ENCODE results near the gene AKNA.
A peak's percentile ranks its signal among the peaks of the same experiment; 100 is the strongest.

AKNA gene

GRCh38 chr9:114409842-114410241 is 22.1 kb upstream of the AKNA start:
- FAIRE-seq: no peak
- no peak for TF ChIP-seq TAF1 (IDR thresholded peaks at IDR 0.05; ENCODE audit: low read depth, low read length)
- no peak for TF ChIP-seq SPI1 (IDR thresholded peaks at IDR 0.05; ENCODE audit: low read depth, low read length)
- no peak for TF ChIP-seq POLR2AphosphoS5 (IDR thresholded peaks at IDR 0.05; ENCODE audit: low read depth, low read length)
- no peak for TF ChIP-seq PAX5 (IDR thresholded peaks at IDR 0.05; ENCODE audit: insufficient read depth, low read length, severe bottlenecking)
- TF ChIP-seq POLR2A (IDR thresholded peaks at IDR 0.05; ENCODE audit: low read depth, low read length): no peak
- no peak for TF ChIP-seq POU2F2 (IDR thresholded peaks at IDR 0.05; ENCODE audit: low read depth, low read length)
- no peak for DNase-seq (ENCODE audit: insufficient read length, low spot score)

- peak; percentile 27; the same call in 1 of the 2 replicates for TF ChIP-seq SPI1 (IDR thresholded peaks at IDR 0.05; ENCODE audit: low read depth, low read length)
- TF ChIP-seq TAF1 (IDR thresholded peaks at IDR 0.05; ENCODE audit: low read depth, low read length): no peak
- TF ChIP-seq POLR2AphosphoS5 (IDR thresholded peaks at IDR 0.05; ENCODE audit: low read depth, low read length): no peak
- FAIRE-seq: peak; percentile 78
- DNase-seq (ENCODE audit: insufficient read length, low spot score): no peak
These were observed 21.5 kb upstream of the AKNA start for GRCh38 chr9:114409103-114409780.

GRCh38 chr9:114408645-114409044 is 20.9 kb upstream of the AKNA start:
- TF ChIP-seq SPI1 (IDR thresholded peaks at IDR 0.05; ENCODE audit: low read depth, low read length) (no peak), TAF1 (IDR thresholded peaks at IDR 0.05; ENCODE audit: low read depth, low read length) (no peak), POLR2AphosphoS5 (IDR thresholded peaks at IDR 0.05; ENCODE audit: low read depth, low read length) (no peak), POLR2A (IDR thresholded peaks at IDR 0.05; ENCODE audit: low read depth, low read length) (no peak), PAX5 (IDR thresholded peaks at IDR 0.05; ENCODE audit: insufficient read depth, low read length, severe bottlenecking) (no peak), POU2F2 (IDR thresholded peaks at IDR 0.05; ENCODE audit: low read depth, low read length) (no peak)
- DNase-seq (ENCODE audit: insufficient read length, low spot score) (no peak), FAIRE-seq (no peak)

- TF ChIP-seq TAF1 (IDR thresholded peaks at IDR 0.05; ENCODE audit: low read depth, low read length) (no peak), SPI1 (IDR thresholded peaks at IDR 0.05; ENCODE audit: low read depth, low read length) (no peak), PAX5 (IDR thresholded peaks at IDR 0.05; ENCODE audit: insufficient read depth, low read length, severe bottlenecking) (no peak), POLR2A (IDR thresholded peaks at IDR 0.05; ENCODE audit: low read depth, low read length) (no peak), POLR2AphosphoS5 (IDR thresholded peaks at IDR 0.05; ENCODE audit: low read depth, low read length) (no peak), POU2F2 (IDR thresholded peaks at IDR 0.05; ENCODE audit: low read depth, low read length) (no peak)
- FAIRE-seq: no peak
- no peak for DNase-seq (ENCODE audit: insufficient read length, low spot score)
These were observed 20.1 kb upstream of the AKNA start for GRCh38 chr9:114407889-114408288.

- TF ChIP-seq TAF1 (IDR thresholded peaks at IDR 0.05; ENCODE audit: low read depth, low read length): no peak
- no peak for TF ChIP-seq SPI1 (IDR thresholded peaks at IDR 0.05; ENCODE audit: low read depth, low read length)
- TF ChIP-seq POU2F2 (IDR thresholded peaks at IDR 0.05; ENCODE audit: low read depth, low read length): no peak
- TF ChIP-seq POLR2AphosphoS5 (IDR thresholded peaks at IDR 0.05; ENCODE audit: low read depth, low read length): no peak
- no peak for TF ChIP-seq POLR2A (IDR thresholded peaks at IDR 0.05; ENCODE audit: low read depth, low read length)
- no peak for TF ChIP-seq PAX5 (IDR thresholded peaks at IDR 0.05; ENCODE audit: insufficient read depth, low read length, severe bottlenecking)
- FAIRE-seq (no peak), DNase-seq (ENCODE audit: insufficient read length, low spot score) (no peak)
These were observed 18.7 kb upstream of the AKNA start for GRCh38 chr9:114406441-114406840.

- peak; percentile 91 for DNase-seq (ENCODE audit: insufficient read length, low spot score)
- no peak for TF ChIP-seq POLR2A (IDR thresholded peaks at IDR 0.05; ENCODE audit: low read depth, low read length)
- no peak for TF ChIP-seq PAX5 (IDR thresholded peaks at IDR 0.05; ENCODE audit: insufficient read depth, low read length, severe bottlenecking)
- no peak for TF ChIP-seq POLR2AphosphoS5 (IDR thresholded peaks at IDR 0.05; ENCODE audit: low read depth, low read length)
- TF ChIP-seq POU2F2 (IDR thresholded peaks at IDR 0.05; ENCODE audit: low read depth, low read length): no peak
- no peak for TF ChIP-seq SPI1 (IDR thresholded peaks at IDR 0.05; ENCODE audit: low read depth, low read length)
- TF ChIP-seq TAF1 (IDR thresholded peaks at IDR 0.05; ENCODE audit: low read depth, low read length): no peak
- peak; percentile 97 for FAIRE-seq
These were observed 17.7 kb upstream of the AKNA start for GRCh38 chr9:114405294-114406034.

GRCh38 chr9:114404531-114404930 is 16.7 kb upstream of the AKNA start:
- DNase-seq (ENCODE audit: insufficient read length, low spot score) (no peak), FAIRE-seq (no peak)
- TF ChIP-seq TAF1 (IDR thresholded peaks at IDR 0.05; ENCODE audit: low read depth, low read length) (no peak), PAX5 (IDR thresholded peaks at IDR 0.05; ENCODE audit: insufficient read depth, low read length, severe bottlenecking) (no peak), POLR2AphosphoS5 (IDR thresholded peaks at IDR 0.05; ENCODE audit: low read depth, low read length) (no peak), SPI1 (IDR thresholded peaks at IDR 0.05; ENCODE audit: low read depth, low read length) (no peak), POLR2A (IDR thresholded peaks at IDR 0.05; ENCODE audit: low read depth, low read length) (no peak), POU2F2 (IDR thresholded peaks at IDR 0.05; ENCODE audit: low read depth, low read length) (no peak)

- DNase-seq (ENCODE audit: insufficient read length, low spot score): no peak
- FAIRE-seq: no peak
- TF ChIP-seq POLR2AphosphoS5 (IDR thresholded peaks at IDR 0.05; ENCODE audit: low read depth, low read length) (no peak), POU2F2 (IDR thresholded peaks at IDR 0.05; ENCODE audit: low read depth, low read length) (no peak), PAX5 (IDR thresholded peaks at IDR 0.05; ENCODE audit: insufficient read depth, low read length, severe bottlenecking) (no peak), POLR2A (IDR thresholded peaks at IDR 0.05; ENCODE audit: low read depth, low read length) (no peak), TAF1 (IDR thresholded peaks at IDR 0.05; ENCODE audit: low read depth, low read length) (no peak), SPI1 (IDR thresholded peaks at IDR 0.05; ENCODE audit: low read depth, low read length) (no peak)
These were observed 15.5 kb upstream of the AKNA start for GRCh38 chr9:114403153-114403756.

GRCh38 chr9:114401344-114401743 is 13.6 kb upstream of the AKNA start:
- DNase-seq (ENCODE audit: insufficient read length, low spot score) (no peak), FAIRE-seq (no peak)

More at GRCh38 chr9:114401344-114401743, 13.6 kb upstream of the AKNA start:
- TF ChIP-seq POU2F2 (IDR thresholded peaks at IDR 0.05; ENCODE audit: low read depth, low read length): no peak
- TF ChIP-seq POLR2A (IDR thresholded peaks at IDR 0.05; ENCODE audit: low read depth, low read length): no peak
- TF ChIP-seq TAF1 (IDR thresholded peaks at IDR 0.05; ENCODE audit: low read depth, low read length): no peak
- no peak for TF ChIP-seq POLR2AphosphoS5 (IDR thresholded peaks at IDR 0.05; ENCODE audit: low read depth, low read length)
- TF ChIP-seq SPI1 (IDR thresholded peaks at IDR 0.05; ENCODE audit: low read depth, low read length): no peak
- no peak for TF ChIP-seq PAX5 (IDR thresholded peaks at IDR 0.05; ENCODE audit: insufficient read depth, low read length, severe bottlenecking)
